KMS-11 (cell line): ENCODE results near the gene TMEM39B.
A peak's percentile ranks its signal among the peaks of the same experiment; 100 is the strongest.

Source experiments
- H2AFZ ChIP-seq: fragments of 200-600 bp; sonication (generic); 2 replicates; pipeline ENCODE4 v1.6.1; 2016; ENCODE audit warnings: antibody characterized with exemption, mixed run types, low read depth
- H3K27ac ChIP-seq: fragments of 200-600 bp; sonication (generic); 2 replicates; pipeline ENCODE4 v1.6.1; 2016; ENCODE audit warnings: mild to moderate bottlenecking, mixed run types
- H3K27me3 ChIP-seq: fragments of 200-600 bp; sonication (generic); 2 replicates; pipeline ENCODE4 v1.6.1; 2017; ENCODE audit warnings: mild to moderate bottlenecking, low read depth, mixed run types, moderate library complexity; ENCODE audit not compliant: insufficient read depth
- H3K36me3 ChIP-seq: fragments of 200-600 bp; sonication (generic); 2 replicates; pipeline ENCODE4 v1.6.1; 2017; ENCODE audit warnings: mild to moderate bottlenecking, mixed run types; ENCODE audit not compliant: insufficient read depth
- H3K4me1 ChIP-seq: fragments of 200-600 bp; sonication (generic); 2 replicates; pipeline ENCODE4 v1.6.1; 2016; ENCODE audit warnings: mild to moderate bottlenecking, low read depth, mixed run types; ENCODE audit not compliant: poor library complexity, severe bottlenecking
- H3K4me2 ChIP-seq: fragments of 200-600 bp; sonication (generic); 2 replicates; pipeline ENCODE4 v1.7.0; 2016; ENCODE audit warnings: mild to moderate bottlenecking, mixed run types
- H3K4me3 ChIP-seq: fragments of 200-600 bp; sonication (generic); IDR thresholded peaks from 2 replicates; pipeline ENCODE4 v1.6.1; 2017; ENCODE audit warnings: low read depth, low read length, mixed read lengths; ENCODE audit not compliant: insufficient read depth
- H3K79me2 ChIP-seq: fragments of 200-600 bp; sonication (generic); 2 replicates; pipeline ENCODE4 v1.6.1; 2016; ENCODE audit warnings: low read depth, mixed run types; ENCODE audit not compliant: insufficient read depth
- H3K9ac ChIP-seq: fragments of 200-600 bp; sonication (generic); 2 replicates; pipeline ENCODE4 v1.6.1; 2016; ENCODE audit warnings: mild to moderate bottlenecking, mixed run types
- H4K20me1 ChIP-seq: fragments of 200-600 bp; sonication (generic); 2 replicates; pipeline ENCODE4 v1.6.1; 2016; ENCODE audit warnings: mild to moderate bottlenecking, mixed run types; ENCODE audit not compliant: insufficient read depth
- CTCF ChIP-seq: fragments of 200-600 bp; sonication (generic); conservative IDR thresholded peaks from 2 replicates; pipeline ENCODE4 v1.6.1; 2017; ENCODE audit warnings: low read depth, mild to moderate bottlenecking, antibody characterized with exemption, low read length, moderate library complexity, mixed read lengths

The TMEM39B gene

GRCh38 chr1:32072622-32073298 lies at the start of gene TMEM39B:
Gene TMEM39B (plus strand): TSS chr1:32072939. CDS start chr1:32073048, 109 bp downstream.
- Histone ChIP-seq H3K4me3 (peak within 1 kb of the TSS; percentile 94), H3K9ac (peak within 1 kb of the TSS; percentile 75), H2AFZ (peak within 1 kb of the TSS; percentile 86), H3K27me3 (no peaks in the 10 kb centered on the region), H3K4me2 (peak within 1 kb of the TSS; percentile 86), H3K79me2 (no peaks in the 10 kb centered on the region), H3K36me3 (no peaks in the 10 kb centered on the region; the same call in 1 of the 2 replicates), H3K27ac (peak within 1 kb of the TSS; percentile 65), H4K20me1 (no peaks in the 10 kb centered on the region), H3K4me1 (peaks cover 20% of the 10 kb centered on the region)
- no peak for TF ChIP-seq CTCF

GRCh38 chr1:32023351-32023750 lies 49.4 kb upstream of the TMEM39B start:
- Histone ChIP-seq H3K9ac (no peak overlapping the region), H2AFZ (no peak overlapping the region), H3K4me1 (peaks cover 41% of the 10 kb centered on the region), H4K20me1 (peaks cover 29% of the 10 kb centered on the region; the same call in 1 of the 2 replicates), H3K27me3 (no peaks in the 10 kb centered on the region), H3K4me2 (no peak overlapping the region), H3K36me3 (no peaks in the 10 kb centered on the region), H3K27ac (no peak overlapping the region), H3K79me2 (peaks cover 96% of the 10 kb centered on the region), H3K4me3 (no peak overlapping the region)
- no peak for TF ChIP-seq CTCF

- H3K27ac ChIP-seq: no peak overlapping the region
- H3K36me3 ChIP-seq: 0 out of 2 replicates have a peak, but pooled peaks cover 2% of the 10 kb centered on the region
- peaks cover 38% of the 10 kb centered on the region for H4K20me1 ChIP-seq
Measured at GRCh38 chr1:32025515-32025914, 47.2 kb upstream of the TMEM39B start.

GRCh38 chr1:32028746-32029145 lies 44.0 kb upstream of the TMEM39B start:
- Histone ChIP-seq H3K9ac (no peak overlapping the region), H3K27ac (no peak overlapping the region), H3K79me2 (peaks cover 93% of the 10 kb centered on the region), H2AFZ (no peak overlapping the region), H3K27me3 (no peaks in the 10 kb centered on the region), H3K36me3 (peaks cover 7% of the 10 kb centered on the region; the same call in 1 of the 2 replicates), H3K4me2 (no peak overlapping the region), H4K20me1 (peaks cover 39% of the 10 kb centered on the region), H3K4me1 (peaks cover 29% of the 10 kb centered on the region), H3K4me3 (no peak overlapping the region)
- no peak for TF ChIP-seq CTCF

More at GRCh38 chr1:32025515-32025914, 47.2 kb upstream of the TMEM39B start:
- H3K27me3 ChIP-seq: no peaks in the 10 kb centered on the region
- H3K4me2 ChIP-seq: no peak overlapping the region
- no peak for TF ChIP-seq CTCF
- peaks cover 94% of the 10 kb centered on the region for H3K79me2 ChIP-seq
- peaks cover 39% of the 10 kb centered on the region for H3K4me1 ChIP-seq
- no peak overlapping the region for H3K4me3 ChIP-seq
- H2AFZ ChIP-seq: no peak overlapping the region
- no peak overlapping the region for H3K9ac ChIP-seq
